Endothelial cell of umbilical vein (primary cell): Measurements from ENCODE around the gene AEBP1. TPM values are rescaled to one million over a fixed set of nuclear protein-coding genes. Genes with fewer than 3 reads are reported as not detected.

Experiments
- BruUV-seq: library from RNA; stranded (reverse); fragments of 400-500 nt; replicated peaks from 2 replicates; lab custom pipeline; 2021; lab: Mats Ljungman, UMichigan
- CTCF ChIA-PET: fragments of 300-600, 350-600 bp; sonication (Branson Sonifier 250); formaldehyde crosslinking; loops from one replicate; lab custom pipeline; 2021; ENCODE audit warnings: antibody characterized with exemption, inconsistent platforms; lab: Charles Lee
- POLR2A ChIA-PET: fragments of 300-600, 350-600 bp; sonication (Branson Sonifier 250); formaldehyde crosslinking; loops from one replicate; lab custom pipeline; 2021; ENCODE audit warnings: antibody characterized with exemption, inconsistent platforms; lab: Charles Lee
- DNase-seq: peaks from one replicate; pipeline ENCODE4 v3.0.0-alpha.2; 2011; ENCODE audit warnings: low read depth, low spot score
- FAIRE-seq: peaks from 2 replicates; lab custom pipeline; 2011; peaks lifted over from hg19 to GRCh38; lab: Jason Lieb, UNC
- H2AFZ ChIP-seq: 2 replicates; pipeline ENCODE4 v1.6.0; 2012; ENCODE audit warnings: low read depth, low read length, control low read depth, inconsistent platforms
- H3K27ac ChIP-seq: 2 replicates; pipeline ENCODE4 v1.5.1; 2011; ENCODE audit warnings: low read depth, mild to moderate bottlenecking, control low read depth, low read length, moderate library complexity; ENCODE audit not compliant: insufficient read depth
- H3K27me3 ChIP-seq, 2 experiments: 2 replicates each; pipeline versions ENCODE4 v1.6.0 to v1.6.1; 2011; ENCODE audit warnings: low read length in 2 of 2, mixed read lengths in 1 of 2; ENCODE audit not compliant: control insufficient read depth in 2 of 2, insufficient read depth in 2 of 2
- H3K36me3 ChIP-seq, 2 experiments: 2 replicates in 1 of 2; 3 replicates in 1 of 2; pipeline ENCODE4 v1.5.1; 2011; ENCODE audit warnings: low read length in 2 of 2, mild to moderate bottlenecking in 1 of 2, moderate library complexity in 1 of 2; ENCODE audit not compliant: control insufficient read depth in 2 of 2, insufficient read depth in 2 of 2; ENCODE audit errors: extremely low read depth in 1 of 2
- H3K4me1 ChIP-seq: 3 replicates; pipeline ENCODE4 v1.5.1; 2011; ENCODE audit warnings: mild to moderate bottlenecking, low read length; ENCODE audit not compliant: control insufficient read depth, insufficient read depth; ENCODE audit errors: extremely low read depth
- H3K4me2 ChIP-seq: 2 replicates; pipeline ENCODE4 v1.6.1; 2011; ENCODE audit warnings: low read length, control low read depth, mixed read lengths; ENCODE audit not compliant: insufficient read depth
- H3K4me3 ChIP-seq, 3 experiments: fragments of 200-600 bp in 1 of 3; sonication (generic), shearing (Covaris generic) in 1 of 3; replicated peaks in 1 of 3; 2 replicates each; pipeline ENCODE4 v1.5.1; 2011 to 2016; ENCODE audit warnings: control low read depth in 3 of 3, low read length in 3 of 3, mild to moderate bottlenecking in 2 of 3, inconsistent platforms in 1 of 3, low read depth in 1 of 3, moderate library complexity in 1 of 3; ENCODE audit not compliant: insufficient read depth in 1 of 3
- H3K79me2 ChIP-seq: 2 replicates; pipeline ENCODE4 v1.6.0; 2012; ENCODE audit warnings: low read length, inconsistent platforms; ENCODE audit not compliant: control insufficient read depth, insufficient read depth
- H3K9ac ChIP-seq: replicated peaks from 2 replicates; pipeline ENCODE3; 2011; ENCODE audit warnings: low read length, control low read depth; ENCODE audit not compliant: insufficient read depth; ENCODE audit errors: extremely low read depth
- H3K9me1 ChIP-seq: replicated peaks from 3 replicates; pipeline ENCODE4 v1.6.0; 2011; ENCODE audit warnings: mild to moderate bottlenecking, low read length; ENCODE audit not compliant: control insufficient read depth, insufficient read depth; ENCODE audit errors: extremely low read depth
- H3K9me3 ChIP-seq: replicated peaks from 2 replicates; pipeline ENCODE4 v1.5.1; 2012; ENCODE audit warnings: low read length, inconsistent platforms; ENCODE audit not compliant: control insufficient read depth, insufficient read depth
- H4K20me1 ChIP-seq: replicated peaks from 2 replicates; pipeline ENCODE3; 2011; ENCODE audit warnings: mild to moderate bottlenecking, low read length; ENCODE audit not compliant: control insufficient read depth, insufficient read depth; ENCODE audit errors: extremely low read depth
- EZH2 ChIP-seq: IDR thresholded peaks from 2 replicates; pipeline ENCODE4 v1.6.1; 2012; ENCODE audit warnings: borderline replicate concordance, low read depth, mild to moderate bottlenecking, moderate library complexity, low read length, inconsistent platforms; ENCODE audit not compliant: severe bottlenecking
- FOS ChIP-seq: IDR thresholded peaks from 2 replicates; pipeline ENCODE4 v1.6.1; 2011; ENCODE audit warnings: mild to moderate bottlenecking, low read length, moderate library complexity, borderline replicate concordance; ENCODE audit not compliant: insufficient read depth
- GATA2 ChIP-seq: IDR thresholded peaks from 2 replicates; pipeline ENCODE4 v1.7.0; 2011; ENCODE audit warnings: low read depth, mild to moderate bottlenecking, moderate library complexity, mixed read lengths, low read length; ENCODE audit not compliant: insufficient read length, insufficient read depth
- JUN ChIP-seq: IDR thresholded peaks from 2 replicates; pipeline ENCODE4 v1.6.1; 2011; ENCODE audit warnings: borderline replicate concordance, low read depth; ENCODE audit not compliant: insufficient read length, insufficient read depth
- MYC ChIP-seq: IDR thresholded peaks from one replicate; pipeline ENCODE4 v1.6.1; 2011; ENCODE audit warnings: mild to moderate bottlenecking, low read depth, low read length
- POLR2A ChIP-seq: IDR thresholded peaks from 2 replicates; pipeline ENCODE4 v1.6.1; 2012; ENCODE audit warnings: low read depth, mild to moderate bottlenecking, control low read depth, low read length
- POLR2AphosphoS5 ChIP-seq: IDR thresholded peaks from 2 replicates; pipeline ENCODE4 v1.6.1; 2012; ENCODE audit warnings: low read depth, mild to moderate bottlenecking, control low read depth, low read length, moderate library complexity; ENCODE audit not compliant: insufficient read depth
- dilution Hi-C: fragments of 300-500 bp; cut with MboI; formaldehyde crosslinking; loops from one replicate; pipeline ENCODE4 v1.15.0; 2019; ENCODE audit warnings: low sequenced_read_pairs; ENCODE audit not compliant: extremely low pct_ligation_motif_present
- intact Hi-C: fragments of 100-400 bp; cut with micrococcal nuclease; formaldehyde crosslinking; loops from one replicate; pipeline ENCODE4 v1.10.0; 2022
- polyA plus RNA-seq, 4 experiments: library from polyadenylated mRNA; depleted of rRNA in 3 of 4; stranded (reverse) in 3 of 4; unstranded in 1 of 4; fragments of >200 nt; gene quantifications; 2 replicates each; pipeline versions ENCODE4 v1.2.1 to v1.2.3, GENCODE V29; 2011 to 2012; ENCODE audit warnings: missing spikeins in 1 of 4
- total RNA-seq: library from RNA; stranded (reverse); gene quantifications from 2 replicates; pipeline ENCODE4 v1.2.3, GENCODE V29; 2021
- TF ChIP-seq, protein P1 (sequence below), 2 donors: IDR thresholded peaks; 1 replicate in 1 of 2; 2 replicates in 1 of 2; pipeline ENCODE4 v1.5.1; 2011; ENCODE audit warnings: low read length in 2 of 2, mild to moderate bottlenecking in 2 of 2, moderate library complexity in 2 of 2, control low read depth in 1 of 2, inconsistent platforms in 1 of 2, low read depth in 1 of 2; ENCODE audit not compliant: insufficient read depth in 1 of 2; ENCODE audit errors: extremely low read depth in 1 of 2
- TF ChIP-seq, protein P2 (sequence below): IDR thresholded peaks from 2 replicates; pipeline ENCODE4 v1.6.1; 2011; ENCODE audit not compliant: insufficient read depth, insufficient read length

Gene AEBP1
- total and polyA plus RNA-seq, 2 donors (not counting 3 experiments of a cell fraction or from before 2014, with no cell fraction given): 20.6 to 48.0 TPM

DNA sequence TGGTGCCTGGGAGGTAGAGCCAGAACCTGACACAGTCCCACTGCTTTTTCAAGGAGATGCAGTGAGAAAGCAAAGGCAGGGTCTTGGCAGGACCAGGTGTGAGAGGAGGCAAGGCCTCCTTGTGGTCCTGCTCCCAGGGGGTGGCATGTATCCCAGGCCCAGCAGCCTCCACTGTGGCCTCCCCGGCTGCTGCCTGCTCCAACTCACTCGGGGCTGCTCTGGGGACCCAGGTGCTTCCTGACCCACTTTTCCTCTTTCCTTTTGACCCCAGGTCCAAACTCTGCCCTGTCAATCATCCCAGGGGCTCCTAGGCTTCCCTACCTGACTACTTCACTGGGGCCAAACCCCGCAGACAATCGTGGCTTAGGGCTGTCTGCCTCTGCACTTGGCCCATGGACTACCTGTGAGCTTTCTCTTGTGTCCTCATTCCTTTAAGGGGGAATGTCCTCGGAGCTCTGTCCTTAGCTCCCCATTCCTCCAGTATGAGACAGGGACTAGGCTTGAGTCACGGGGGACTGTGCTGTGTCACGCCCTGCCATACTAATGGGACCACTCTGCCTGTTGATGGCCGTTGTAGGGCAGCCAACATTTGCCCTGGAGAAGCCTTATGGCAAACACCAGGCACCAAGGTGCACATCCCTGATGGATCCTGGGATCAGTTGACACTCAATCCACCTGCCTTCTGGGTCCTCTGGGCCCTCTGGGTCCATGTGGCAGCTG, 1.1 kb upstream of the AEBP1 start:
- FAIRE-seq (no peak), DNase-seq (no peak)
- ChIA-PET POLR2A (no interaction called here), CTCF (interaction anchor here (0.8 kb wide), 1 partner anchor 74 kb away, joined by 3 read pairs; no protein-coding TSS in a partner anchor)
- Histone ChIP-seq H3K9ac (no peak overlapping the region), H2AFZ (no peak overlapping the region), H3K9me3 (no peaks in the 10 kb centered on the region), H4K20me1 (no peaks in the 10 kb centered on the region), H3K27me3 (no peaks in the 10 kb centered on the region), H3K4me1 (peaks cover 3% of the 10 kb centered on the region), H3K4me3 (no peak overlapping the region), H3K9me1 (no peaks in the 10 kb centered on the region), H3K4me2 (no peak overlapping the region), H3K79me2 (peaks cover 5% of the 10 kb centered on the region), H3K36me3 (no peaks in the 10 kb centered on the region), H3K27ac (no peak overlapping the region)
- intact Hi-C loops (no loop called here), dilution Hi-C loops (no loop called here)
- no TSS peak for BruUV-seq
- TF ChIP-seq EZH2: no peak
- TF ChIP-seq, protein P1, sequence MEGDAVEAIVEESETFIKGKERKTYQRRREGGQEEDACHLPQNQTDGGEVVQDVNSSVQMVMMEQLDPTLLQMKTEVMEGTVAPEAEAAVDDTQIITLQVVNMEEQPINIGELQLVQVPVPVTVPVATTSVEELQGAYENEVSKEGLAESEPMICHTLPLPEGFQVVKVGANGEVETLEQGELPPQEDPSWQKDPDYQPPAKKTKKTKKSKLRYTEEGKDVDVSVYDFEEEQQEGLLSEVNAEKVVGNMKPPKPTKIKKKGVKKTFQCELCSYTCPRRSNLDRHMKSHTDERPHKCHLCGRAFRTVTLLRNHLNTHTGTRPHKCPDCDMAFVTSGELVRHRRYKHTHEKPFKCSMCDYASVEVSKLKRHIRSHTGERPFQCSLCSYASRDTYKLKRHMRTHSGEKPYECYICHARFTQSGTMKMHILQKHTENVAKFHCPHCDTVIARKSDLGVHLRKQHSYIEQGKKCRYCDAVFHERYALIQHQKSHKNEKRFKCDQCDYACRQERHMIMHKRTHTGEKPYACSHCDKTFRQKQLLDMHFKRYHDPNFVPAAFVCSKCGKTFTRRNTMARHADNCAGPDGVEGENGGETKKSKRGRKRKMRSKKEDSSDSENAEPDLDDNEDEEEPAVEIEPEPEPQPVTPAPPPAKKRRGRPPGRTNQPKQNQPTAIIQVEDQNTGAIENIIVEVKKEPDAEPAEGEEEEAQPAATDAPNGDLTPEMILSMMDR (IDR thresholded peaks at IDR 0.05; ENCODE audit: extremely low read depth in 1 of 2, insufficient read depth in 1 of 2, low read depth in 1 of 2, low read length in 2 of 2): no peak
- no peak for TF ChIP-seq MYC
- TF ChIP-seq POLR2A: no peak
- no peak for TF ChIP-seq FOS
- TF ChIP-seq, protein P2, sequence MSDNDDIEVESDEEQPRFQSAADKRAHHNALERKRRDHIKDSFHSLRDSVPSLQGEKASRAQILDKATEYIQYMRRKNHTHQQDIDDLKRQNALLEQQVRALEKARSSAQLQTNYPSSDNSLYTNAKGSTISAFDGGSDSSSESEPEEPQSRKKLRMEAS: no peak
- TF ChIP-seq GATA2: no peak
- no peak for TF ChIP-seq POLR2AphosphoS5
- TF ChIP-seq JUN: no peak
